Psoas muscle (tissue), 8 donors: ENCODE results near the gene RFX2. TPM values are rescaled to one million over a fixed set of nuclear protein-coding genes. Genes with fewer than 3 reads are reported as not detected.
A peak's percentile ranks its signal among the peaks of the same experiment; 100 is the strongest.
"Not testable (repeated sequence)": the region's sequence is repeated elsewhere in the genome, so short reads cannot be mapped to it uniquely, and the experiment has no call there.

Experiments used
- ATAC-seq, 4 donors: fragments of 200-7000 bp; cut with Tn5 transposase; one replicate each; pipeline ENCODE4 v1.9.1; 2020; ENCODE audit warnings: moderate library complexity in 3 of 4, mild to moderate bottlenecking in 2 of 4
- DNase-seq, 2 donors: peaks; one replicate each; pipeline ENCODE4 v3.0.0-alpha.2; 2020
- H3K27ac ChIP-seq: fragments of 200-600 bp; one replicate; pipeline ENCODE4 v1.8.0; 2022
- H3K27me3 ChIP-seq, 3 donors: fragments of 200-600 bp in 1 of 3; one replicate each; pipeline versions ENCODE4 v1.6.1 to v1.8.0; 2013 to 2022; ENCODE audit warnings: low read length in 2 of 3, mild to moderate bottlenecking in 2 of 3, moderate library complexity in 1 of 3; ENCODE audit not compliant: insufficient read depth in 3 of 3
- H3K36me3 ChIP-seq, 2 donors: fragments of 200-600 bp in 1 of 2; one replicate each; pipeline versions ENCODE4 v1.6.1 to v1.8.0; 2013 to 2022; ENCODE audit warnings: low read depth in 1 of 2, mild to moderate bottlenecking in 1 of 2, moderate library complexity in 1 of 2; ENCODE audit not compliant: insufficient read depth in 1 of 2
- H3K4me1 ChIP-seq: fragments of 200-600 bp; one replicate; pipeline ENCODE4 v1.8.0; 2022
- H3K4me3 ChIP-seq: fragments of 200-600 bp; one replicate; pipeline ENCODE4 v1.8.0; 2022; ENCODE audit warnings: mild to moderate bottlenecking
- H3K9me3 ChIP-seq: fragments of 200-600 bp; one replicate; pipeline ENCODE4 v1.8.0; 2022
- CTCF ChIP-seq: fragments of 200-600 bp; IDR thresholded peaks from one replicate; pipeline ENCODE4 v1.8.0; 2022; ENCODE audit warnings: antibody characterized with exemption
- WGBS, 3 donors: extraction: QIAGEN DNeasy Blood & Tissue Kit; methylation state at CpG; one replicate each; pipeline versions ENCODE4 v1.1.6 to v1.1.7; 2013; 5-methylcytosine and 5-hydroxymethylcytosine counted together
- intact Hi-C, 2 donors: fragments of 100-400 bp; cut with DNase I; formaldehyde crosslinking; loops; one replicate each; pipeline versions ENCODE4 v1.11.0 to v1.14.2; 2022
- polyA plus RNA-seq, 3 donors: library from polyadenylated mRNA; stranded (reverse); fragments of 200-250 nt; gene quantifications; one replicate each; pipeline ENCODE4 v1.2.3, GENCODE V29; 2013
- total RNA-seq, 4 donors: library from RNA; stranded (reverse); fragmentation: NEBNext Ultra II Directional in 2 of 4; extraction: Animal tissue kit (Norgen Biotek cat#: 25700) in 2 of 4; gene quantifications; one replicate each; pipeline versions ENCODE4 v1.2.1 to v1.2.4, GENCODE V29; 2021 to 2023
- donor health status: healthy with polysubstance abuse.
- donor health status: DM: no; HTN: no; CAD: no; lungs with moderate emphysema.
- donor health status: Bipolar disorder and iron deficiency.
- donor health status: healthy.
- donor health status: DM: yes; HTN: yes; CAD: no.
- donor health status: DM: no; HTN: no; CAD: no.
- donor health status: DM: no; HTN: no; CAD: no.
- donor health status: DM: yes; HTN: yes; CAD: no.

Gene RFX2
- total and polyA plus RNA-seq, 7 donors: 0.58 to 2.1 (median 1.0) TPM

- Histone ChIP-seq H3K4me3 (no peak overlapping the region), H3K9me3 (no peaks in the 10 kb centered on the region), H3K4me1 (peaks cover 69% of the 10 kb centered on the region), H3K36me3 (peaks cover 0 to 7% of the 10 kb centered on the region in 2 donors), H3K27ac (peak overlapping the region; percentile 20), H3K27me3 (no peaks in the 10 kb centered on the region)
- DNase-seq (no peak), ATAC-seq (no peak)
- 63 to 74% (median 65%) methylated on average over 7 of the region's 7 CpGs for WGBS, 3 donors
- intact Hi-C loops: no loop called here
- TF ChIP-seq CTCF: no peak
Observed at GRCh38 chr19:5967571-5967970, 142.7 kb downstream of the RFX2 start.

GRCh38 chr19:5966941-5967340 is 143.4 kb downstream of the RFX2 start:
- H3K36me3 ChIP-seq: peaks cover 0 to 7% of the 10 kb centered on the region in 2 donors
- H3K9me3 ChIP-seq: no peaks in the 10 kb centered on the region
- 70 to 77% (median 75%) methylated on average over 9 of the region's 9 CpGs for WGBS, 3 donors
- peak overlapping the region; percentile 30 for H3K27ac ChIP-seq
- H3K27me3 ChIP-seq: no peaks in the 10 kb centered on the region
- intact Hi-C loops: no loop called here
- no peak for ATAC-seq
- no peak for TF ChIP-seq CTCF
- peaks cover 75% of the 10 kb centered on the region for H3K4me1 ChIP-seq
- H3K4me3 ChIP-seq: no peak overlapping the region
- no peak for DNase-seq

GRCh38 chr19:5966215-5966614 is 144.1 kb downstream of the RFX2 start:
- no peak for TF ChIP-seq CTCF
- WGBS, 3 donors: 43 to 60% (median 49%) methylated on average over 8 of the region's 8 CpGs
- peaks cover 75% of the 10 kb centered on the region for H3K4me1 ChIP-seq
- peak overlapping the region; percentile 30 for H3K27ac ChIP-seq
- DNase-seq (no peak), ATAC-seq (peak; percentile 68 to 80 (median 72))
- intact Hi-C loops: no loop called here
- H3K36me3 ChIP-seq: peaks cover 0 to 7% of the 10 kb centered on the region in 2 donors
- no peak overlapping the region for H3K4me3 ChIP-seq
- no peaks in the 10 kb centered on the region for H3K9me3 ChIP-seq
- H3K27me3 ChIP-seq: no peaks in the 10 kb centered on the region

GRCh38 chr19:5964816-5965565 is 145.3 kb downstream of the RFX2 start:
- H3K36me3 ChIP-seq: peaks cover 0 to 7% of the 10 kb centered on the region in 2 donors
- H3K4me3 ChIP-seq: no peak overlapping the region
- no peaks in the 10 kb centered on the region for H3K27me3 ChIP-seq
- peaks cover 76% of the 10 kb centered on the region for H3K4me1 ChIP-seq
- no peak for ATAC-seq
- 92 to 97% (median 93%) methylated on average over 3 to 5 of the region's 5 CpGs for WGBS, 3 donors
- H3K27ac ChIP-seq: no peak overlapping the region
- no peak for TF ChIP-seq CTCF
- no peak for DNase-seq
- intact Hi-C loops: no loop called here
- no peaks in the 10 kb centered on the region for H3K9me3 ChIP-seq

- intact Hi-C loops: no loop called here
- Histone ChIP-seq H3K36me3 (peaks cover 0 to 7% of the 10 kb centered on the region in 2 donors), H3K27me3 (no peaks in the 10 kb centered on the region), H3K4me3 (no peak overlapping the region), H3K9me3 (no peaks in the 10 kb centered on the region), H3K27ac (no peak overlapping the region), H3K4me1 (peaks cover 72% of the 10 kb centered on the region)
- ATAC-seq (no peak), DNase-seq (no peak)
- no peak for TF ChIP-seq CTCF
- WGBS, 3 donors: 93 to 100% (median 94%) methylated on average over 7 of the region's 7 CpGs
Observed at GRCh38 chr19:5963855-5964254, 146.4 kb downstream of the RFX2 start.

GRCh38 chr19:5963259-5963658 is 147.0 kb downstream of the RFX2 start:
- H3K4me1 ChIP-seq: peaks cover 66% of the 10 kb centered on the region
- H3K9me3 ChIP-seq, intact Hi-C loops, H3K27ac ChIP-seq, H3K36me3 ChIP-seq, H3K4me3 ChIP-seq, H3K27me3 ChIP-seq, DNase-seq, ATAC-seq: not testable (repeated sequence)
- WGBS, 3 donors: 89 to 95% (median 90%) methylated on average over 6 of the region's 6 CpGs
